ENCODE data around the gene C1QTNF1. TPM values are rescaled to one million over a fixed set of nuclear protein-coding genes. Genes with fewer than 3 reads are reported as not detected.
A peak's percentile ranks its signal among the peaks of the same experiment; 100 is the strongest.

Gene C1QTNF1
- total and polyA plus RNA-seq, 9 of the 15 experiments (the other 6 are each of a cell fraction or from before 2014, with no cell fraction given), result 0.09 TPM; not detected in 8

DNA sequence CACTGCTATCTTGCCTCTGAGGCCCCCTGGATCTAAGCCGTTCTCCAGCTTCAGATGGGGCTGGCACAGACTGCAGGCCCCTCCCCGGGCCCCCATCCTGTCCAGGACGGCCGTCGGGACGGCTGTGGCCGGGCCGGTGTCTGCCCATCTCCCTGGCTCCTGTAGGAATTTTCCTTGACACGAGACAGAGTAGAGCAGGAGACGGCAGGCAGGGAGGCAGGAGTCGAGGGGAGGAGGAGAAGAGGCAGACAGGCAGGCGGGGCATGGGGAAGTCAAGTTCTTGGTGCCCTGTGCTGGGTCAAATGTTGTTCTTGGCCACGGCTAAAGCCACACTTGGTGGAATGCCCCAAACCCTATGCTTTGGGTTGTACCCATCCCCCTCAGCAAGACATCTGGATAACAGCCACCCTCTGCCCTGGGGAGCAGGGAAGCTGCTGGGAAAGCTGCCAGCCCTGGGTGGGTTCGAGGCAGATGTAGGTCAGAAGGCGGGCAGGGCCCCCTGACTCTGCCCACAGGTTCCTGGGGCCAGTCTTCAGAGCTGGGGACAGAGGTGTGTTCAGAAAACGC lies 4.0 kb downstream of the C1QTNF1 start:
- TF ChIP-seq KDM5B (IDR thresholded peaks at IDR 0.05; ENCODE audit: insufficient replicate concordance, low read depth, low read length) (no peak), HDAC3 (IDR thresholded peaks at IDR 0.05; ENCODE audit: borderline replicate concordance, partially characterized antibody) (no peak), ZBTB7A (IDR thresholded peaks at IDR 0.05; ENCODE audit: borderline replicate concordance, control insufficient read depth, low read depth, low read length) (no peak), PTRF (tag; IDR thresholded peaks at IDR 0.05) (no peak), EWSR1 (IDR thresholded peaks at IDR 0.05; ENCODE audit: borderline replicate concordance, low read depth, partially characterized antibody) (no peak), NUFIP1 (IDR thresholded peaks at IDR 0.05; ENCODE audit: partially characterized antibody) (no peak), NFE2 (IDR thresholded peaks at IDR 0.05; ENCODE audit: low read depth) (no peak), EGR1 (conservative IDR thresholded peaks at IDR 0.05) (no peak)
- TF ChIP-seq, protein P1, sequence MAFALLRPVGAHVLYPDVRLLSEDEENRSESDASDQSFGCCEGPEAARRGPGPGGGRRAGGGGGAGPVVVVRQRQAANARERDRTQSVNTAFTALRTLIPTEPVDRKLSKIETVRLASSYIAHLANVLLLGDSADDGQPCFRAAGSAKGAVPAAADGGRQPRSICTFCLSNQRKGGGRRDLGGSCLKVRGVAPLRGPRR (CRISPR knock-in tag; IDR thresholded peaks at IDR 0.05), result no peak
- no TSS peak for BruUV-seq (replicated peaks)
- H4K20me1 ChIP-seq (replicated peaks; ENCODE audit: control insufficient read depth, insufficient read depth, low read length), result peaks cover 4% of the 10 kb centered on the region; the same call in 1 of the 2 replicates
- ChIA-PET POLR2A (interaction anchor here (0.6 kb wide), 1 partner anchor 8 kb away, joined by 3 read pairs; no protein-coding TSS in a partner anchor), CTCF (ENCODE audit: low intra/inter-chr PET ratio) (no interaction called here)
- intact Hi-C loops (cut with micrococcal nuclease) (no loop called here), in situ Hi-C loops (cut with MboI) (no loop called here)
- WGBS (ENCODE audit: insufficient coverage, low coverage, missing lambda C conversion rate), result 4% methylated on average over 12 of the region's 16 CpGs
- FAIRE-seq (no peak), ATAC-seq (no peak), DNase-seq (ENCODE audit: extremely low read depth in 1 of 4, low spot score in 3 of 4) (no peak)
- no peaks in the 10 kb centered on the region for H3K9me1 ChIP-seq (ENCODE audit: control insufficient read depth, insufficient read depth, low read length)
- H3K4me2 ChIP-seq (ENCODE audit: insufficient read depth, low read length), result no peak overlapping the region
- H3K9ac ChIP-seq (ENCODE audit: insufficient read depth in 1 of 2, low read depth in 2 of 2, low read length in 2 of 2), result peak overlapping the region in 1 of 2 experiments; percentile 35; a peak in 2 of 4 replicates
- no peaks in the 10 kb centered on the region for H3K79me2 ChIP-seq (ENCODE audit: control insufficient read depth, insufficient read depth, low read length)
- H3K27me3 ChIP-seq (ENCODE audit: control insufficient read depth in 2 of 2, insufficient read depth in 2 of 2, low read length in 2 of 2), result peaks cover 65 to 85% of the 10 kb centered on the region in 2 experiments
- no peaks in the 10 kb centered on the region for H3K9me3 ChIP-seq (replicated peaks; ENCODE audit: control insufficient read depth, insufficient read depth, low read depth, low read length)
- H3K4me3 ChIP-seq, result no peak overlapping the region
- H2AFZ ChIP-seq (ENCODE audit: low read depth, low read length), result no peak overlapping the region
- H3K36me3 ChIP-seq (ENCODE audit: control insufficient read depth, insufficient read depth, low read length), result no peaks in the 10 kb centered on the region
- no peak overlapping the region for H3K27ac ChIP-seq (ENCODE audit: extremely low read depth, low read depth, low read length)
- peaks cover 9 to 28% of the 10 kb centered on the region in 2 experiments for H3K4me1 ChIP-seq (replicated peaks in 1 of 2; ENCODE audit: control insufficient read depth in 2 of 2, insufficient read depth in 2 of 2, low read length in 2 of 2)

Measured in K562 (cell line).